ENCODE measurements around the gene RTRAF. TPM values are rescaled to one million over a fixed set of nuclear protein-coding genes. Genes with fewer than 3 reads are reported as not detected.

RTRAF gene
- total and polyA plus RNA-seq, 2 donors (not counting 1 experiment from before 2014, with no cell fraction given) = 34.7 to 91.1 TPM

- peaks cover 8% of the 10 kb centered on the region for H4K20me1 ChIP-seq (ENCODE audit: control insufficient read depth, insufficient read depth, low read length, poor library complexity, severe bottlenecking)
- DNase-seq (peak; percentile 38), ATAC-seq (ENCODE audit: low read depth) (peak; percentile 36)
- no peak overlapping the region for H3K9ac ChIP-seq (ENCODE audit: low read length)
- H3K27ac ChIP-seq (ENCODE audit: low read length in 2 of 2) = no peak overlapping the region
- no peak overlapping the region for H3K4me3 ChIP-seq (ENCODE audit: control extremely low read depth in 1 of 5, extremely low read depth in 1 of 5, insufficient read depth in 1 of 5, low read depth in 2 of 5, low read length in 4 of 5)
- no peaks in the 10 kb centered on the region for H3K9me3 ChIP-seq (ENCODE audit: control extremely low read depth in 1 of 3, control insufficient read depth in 2 of 3, insufficient read depth in 1 of 3, low read length in 2 of 3)
- peak overlapping the region; percentile 4 for H3K27ac Mint-ChIP-seq
- peaks cover 31% of the 10 kb centered on the region for H3K4me1 Mint-ChIP-seq
- peaks cover 0 to 4% of the 10 kb centered on the region in 2 experiments for H3K36me3 ChIP-seq (replicated peaks in 1 of 2; ENCODE audit: control extremely low read depth in 1 of 2, control insufficient read depth in 1 of 2, extremely low read depth in 1 of 2, insufficient read depth in 2 of 2, low read length in 1 of 2)
- H3K9me3 Mint-ChIP-seq (ENCODE audit: insufficient read depth) = no peaks in the 10 kb centered on the region
- peaks cover 6 to 9% of the 10 kb centered on the region in 2 donors for H3K4me1 ChIP-seq (ENCODE audit: control insufficient read depth in 2 of 2, insufficient read depth in 2 of 2, low read length in 2 of 2)
- WGBS (ENCODE audit: insufficient coverage) = 95% methylated on average over 6 of the region's 10 CpGs
- no peaks in the 10 kb centered on the region for H3K27me3 Mint-ChIP-seq
- intact Hi-C loops (cut with micrococcal nuclease) = no loop called here
- no peaks in the 10 kb centered on the region for H3K27me3 ChIP-seq (replicated peaks in 1 of 4; ENCODE audit: control extremely low read depth in 1 of 4, control insufficient read depth in 3 of 4, insufficient read depth in 4 of 4, low read length in 3 of 4)
- H3K4me2 ChIP-seq (replicated peaks; ENCODE audit: low read depth, low read length, poor library complexity, severe bottlenecking) = no peak overlapping the region
- no peak overlapping the region for H2AFZ ChIP-seq (ENCODE audit: insufficient read depth, low read depth, low read length, poor library complexity, severe bottlenecking)
- ChIA-PET CTCF (interaction anchor here (1.2 kb wide), 1 partner anchor 14 kb away, joined by 3 read pairs; no protein-coding TSS in a partner anchor), POLR2A (no interaction called here)
- no peak for TF ChIP-seq EZH2 (IDR thresholded peaks at IDR 0.05; ENCODE audit: borderline replicate concordance, insufficient read depth, low read depth, low read length, poor library complexity, severe bottlenecking)
- no peak for TF ChIP-seq CTCF (IDR thresholded peaks at IDR 0.05)
- peak overlapping the region; percentile 17 for H3K4me3 Mint-ChIP-seq
- H3K79me2 ChIP-seq (ENCODE audit: control insufficient read depth, insufficient read depth, low read length) = peaks cover 26% of the 10 kb centered on the region
Observed at GRCh38 chr14:51939755-51940301, 49.5 kb upstream of the RTRAF start.

- no peak for DNase-seq
- no peaks in the 10 kb centered on the region for H3K27me3 ChIP-seq (replicated peaks in 1 of 4; ENCODE audit: control extremely low read depth in 1 of 4, control insufficient read depth in 3 of 4, insufficient read depth in 4 of 4, low read length in 3 of 4)
- ChIA-PET CTCF (no interaction called here), POLR2A (no interaction called here)
- H3K9me3 Mint-ChIP-seq (ENCODE audit: insufficient read depth) = peaks cover under 1% of the 10 kb centered on the region
- H3K9me3 ChIP-seq (ENCODE audit: control extremely low read depth in 1 of 3, control insufficient read depth in 2 of 3, insufficient read depth in 1 of 3, low read length in 2 of 3) = peaks cover 0 to 5% (median 2%) of the 10 kb centered on the region in 3 donors
- peaks cover 24% of the 10 kb centered on the region for H3K4me1 Mint-ChIP-seq
- H3K9ac ChIP-seq (ENCODE audit: low read length) = no peak overlapping the region
- no peaks in the 10 kb centered on the region for H3K27me3 Mint-ChIP-seq
- no peak for TF ChIP-seq CTCF (IDR thresholded peaks at IDR 0.05)
- TF ChIP-seq EZH2 (IDR thresholded peaks at IDR 0.05; ENCODE audit: borderline replicate concordance, insufficient read depth, low read depth, low read length, poor library complexity, severe bottlenecking) = no peak
- no peak overlapping the region for H3K4me2 ChIP-seq (replicated peaks; ENCODE audit: low read depth, low read length, poor library complexity, severe bottlenecking)
- H4K20me1 ChIP-seq (ENCODE audit: control insufficient read depth, insufficient read depth, low read length, poor library complexity, severe bottlenecking) = peaks cover 8% of the 10 kb centered on the region
- no peak overlapping the region for H3K27ac ChIP-seq (ENCODE audit: low read length in 2 of 2)
- no peak for ATAC-seq (ENCODE audit: low read depth)
- intact Hi-C loops (cut with micrococcal nuclease) = no loop called here
- no peak overlapping the region for H3K4me3 ChIP-seq (ENCODE audit: control extremely low read depth in 1 of 5, extremely low read depth in 1 of 5, insufficient read depth in 1 of 5, low read depth in 2 of 5, low read length in 4 of 5)
- H3K36me3 ChIP-seq (replicated peaks in 1 of 2; ENCODE audit: control extremely low read depth in 1 of 2, control insufficient read depth in 1 of 2, extremely low read depth in 1 of 2, insufficient read depth in 2 of 2, low read length in 1 of 2) = peaks cover 3 to 14% of the 10 kb centered on the region in 2 experiments
- no peak overlapping the region for H3K27ac Mint-ChIP-seq
- WGBS (ENCODE audit: insufficient coverage) = 100% methylated on average over 1 of the region's 2 CpGs
- no peak overlapping the region for H3K4me3 Mint-ChIP-seq
- H3K79me2 ChIP-seq (ENCODE audit: control insufficient read depth, insufficient read depth, low read length) = peaks cover 13% of the 10 kb centered on the region
- H2AFZ ChIP-seq (ENCODE audit: insufficient read depth, low read depth, low read length, poor library complexity, severe bottlenecking) = no peak overlapping the region
- H3K4me1 ChIP-seq (ENCODE audit: control insufficient read depth in 2 of 2, insufficient read depth in 2 of 2, low read length in 2 of 2) = peaks cover 6 to 9% of the 10 kb centered on the region in 2 donors
Observed at GRCh38 chr14:51942971-51943370, 46.4 kb upstream of the RTRAF start.
